Trophoblast cell (in vitro differentiated cells and primary cell): ENCODE results near the gene SREK1.
A peak's percentile ranks its signal among the peaks of the same experiment; 100 is the strongest.
"Not testable (repeated sequence)": the region's sequence is repeated elsewhere in the genome, so short reads cannot be mapped to it uniquely, and the experiment has no call there.

Experiments used
- DNase-seq, 2 donors: peaks; one replicate each; pipeline ENCODE4 v3.0.0-alpha.2; 2016
- H2AFZ ChIP-seq: 2 replicates; pipeline ENCODE4 v1.6.1; 2013; ENCODE audit warnings: low read length, moderate library complexity, mild to moderate bottlenecking; ENCODE audit not compliant: insufficient read depth, poor library complexity
- H2AK5ac ChIP-seq: 2 replicates; pipeline ENCODE4 v1.6.1; 2013; ENCODE audit warnings: mild to moderate bottlenecking, low read length
- H2BK120ac ChIP-seq: 2 replicates; pipeline ENCODE4 v1.6.1; 2013; ENCODE audit warnings: low read length, mild to moderate bottlenecking, moderate library complexity; ENCODE audit not compliant: insufficient read depth, poor library complexity
- H2BK12ac ChIP-seq: 2 replicates; pipeline ENCODE4 v1.6.1; 2013; ENCODE audit warnings: mild to moderate bottlenecking, low read length, moderate library complexity
- H2BK5ac ChIP-seq: 2 replicates; pipeline ENCODE4 v1.6.1; 2013; ENCODE audit warnings: low read length, low read depth, moderate library complexity, mild to moderate bottlenecking; ENCODE audit not compliant: poor library complexity
- H3K14ac ChIP-seq: 2 replicates; pipeline ENCODE4 v1.6.1; 2013; ENCODE audit warnings: mild to moderate bottlenecking, low read length
- H3K18ac ChIP-seq: 2 replicates; pipeline ENCODE4 v1.6.1; 2013; ENCODE audit warnings: mild to moderate bottlenecking, low read length
- H3K23ac ChIP-seq: 2 replicates; pipeline ENCODE4 v1.6.1; 2013; ENCODE audit warnings: low read length
- H3K27ac ChIP-seq: 2 replicates; pipeline ENCODE4 v1.5.1; 2013; ENCODE audit warnings: low read depth, mild to moderate bottlenecking, inconsistent platforms, low read length, moderate library complexity
- H3K27me3 ChIP-seq: 2 replicates; pipeline ENCODE4 v1.6.1; 2013; ENCODE audit warnings: inconsistent platforms, mild to moderate bottlenecking, low read length, moderate library complexity; ENCODE audit not compliant: insufficient read depth
- H3K36me3 ChIP-seq, 2 experiments: 1 replicate in 1 of 2; 2 replicates in 1 of 2; pipeline ENCODE4 v1.6.1; 2013; ENCODE audit warnings: low read length in 2 of 2, mild to moderate bottlenecking in 2 of 2, moderate library complexity in 1 of 2; ENCODE audit not compliant: insufficient read depth in 2 of 2, control insufficient read depth in 1 of 2
- H3K4ac ChIP-seq: 2 replicates; pipeline ENCODE4 v1.6.1; 2013; ENCODE audit warnings: low read depth, mild to moderate bottlenecking, low read length, moderate library complexity
- H3K4me1 ChIP-seq, 2 experiments: 1 replicate in 1 of 2; 2 replicates in 1 of 2; pipeline ENCODE4 v1.6.1; 2013; ENCODE audit warnings: low read length in 2 of 2, mild to moderate bottlenecking in 2 of 2, moderate library complexity in 1 of 2; ENCODE audit not compliant: insufficient read depth in 2 of 2, control insufficient read depth in 1 of 2
- H3K4me2 ChIP-seq: 2 replicates; pipeline ENCODE4 v1.6.1; 2013; ENCODE audit warnings: inconsistent platforms, mild to moderate bottlenecking, low read length, moderate library complexity
- H3K4me3 ChIP-seq: 2 replicates; pipeline ENCODE4 v1.5.1; 2013; ENCODE audit warnings: mild to moderate bottlenecking, low read depth, low read length, inconsistent platforms
- H3K79me1 ChIP-seq: one replicate; pipeline ENCODE4 v1.6.1; 2013; ENCODE audit warnings: low read length
- H3K79me2 ChIP-seq: 2 replicates; pipeline ENCODE4 v1.6.1; 2013; ENCODE audit warnings: low read length, mild to moderate bottlenecking; ENCODE audit not compliant: control insufficient read depth, insufficient read depth, poor library complexity
- H3K9ac ChIP-seq: 2 replicates; pipeline ENCODE4 v1.6.1; 2013; ENCODE audit warnings: mild to moderate bottlenecking, low read length
- H3K9me3 ChIP-seq: 2 replicates; pipeline ENCODE4 v1.6.1; 2013; ENCODE audit warnings: low read depth, mild to moderate bottlenecking, control low read depth, inconsistent platforms, low read length; ENCODE audit not compliant: insufficient read depth
- H4K12ac ChIP-seq: 2 replicates; pipeline ENCODE4 v1.6.1; 2013; ENCODE audit warnings: low read depth, mild to moderate bottlenecking, low read length, moderate library complexity
- H4K8ac ChIP-seq: 2 replicates; pipeline ENCODE4 v1.6.1; 2013; ENCODE audit warnings: low read depth, mild to moderate bottlenecking, low read length, moderate library complexity
- H4K91ac ChIP-seq: one replicate; pipeline ENCODE4 v1.6.1; 2013; ENCODE audit warnings: low read depth, mild to moderate bottlenecking, low read length, moderate library complexity
- WGBS: extraction: QIAGEN DNeasy Blood & Tissue Kit; methylation state at CpG from one replicate; pipeline ENCODE4 v1.1.7; 2013; ENCODE audit warnings: missing lambda C conversion rate; ENCODE audit not compliant: insufficient read length, insufficient coverage; ENCODE audit errors: extremely low coverage; 5-methylcytosine and 5-hydroxymethylcytosine counted together

The SREK1 gene

DNA sequence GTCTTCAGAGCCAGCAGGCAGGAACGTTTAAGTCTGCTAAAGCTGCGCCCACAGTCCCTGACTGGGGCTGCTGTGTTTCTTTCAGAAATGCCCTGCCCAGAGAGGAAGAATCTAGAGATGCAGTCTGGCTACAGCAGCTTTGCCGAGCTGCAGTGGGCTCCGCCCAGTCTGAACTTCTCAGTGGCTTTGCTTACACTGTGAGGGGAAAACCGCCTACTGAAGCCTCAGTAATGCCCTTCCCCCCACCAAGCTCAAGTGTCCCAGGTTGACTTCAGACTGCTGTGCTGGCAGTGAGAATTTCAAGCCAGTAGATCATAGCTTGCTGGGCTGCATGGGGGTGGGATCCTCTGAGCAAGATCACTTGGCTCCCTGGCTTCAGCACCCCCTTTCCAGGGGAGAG lies 78.4 kb downstream of the SREK1 start:
- peaks cover 0 to 2% of the 10 kb centered on the region in 2 experiments for H3K4me1 ChIP-seq
- no peak overlapping the region for H2BK12ac ChIP-seq
- H2BK5ac ChIP-seq: no peak overlapping the region
- no peaks in the 10 kb centered on the region for H3K79me1 ChIP-seq
- no peaks in the 10 kb centered on the region for H3K27me3 ChIP-seq
- peak overlapping the region; percentile 43 for H2BK120ac ChIP-seq
- H3K4me2 ChIP-seq: no peak overlapping the region
- peak; percentile 41 to 57 for DNase-seq
- no peak overlapping the region for H3K14ac ChIP-seq
- no peaks in the 10 kb centered on the region for H3K79me2 ChIP-seq
- no peak overlapping the region for H2AK5ac ChIP-seq
- H4K12ac ChIP-seq: peak overlapping the region; percentile 30
- H2AFZ ChIP-seq: no peak overlapping the region
- H3K4ac ChIP-seq: no peak overlapping the region
- H3K9me3 ChIP-seq: peaks cover 1% of the 10 kb centered on the region
- H3K27ac ChIP-seq: no peak overlapping the region
- no peak overlapping the region for H4K8ac ChIP-seq
- H3K36me3 ChIP-seq: peaks cover 0 to 1% of the 10 kb centered on the region in 2 experiments
- no peak overlapping the region for H3K18ac ChIP-seq
- WGBS: no CpG with 5 or more reads among the region's 5 CpGs
- H3K23ac ChIP-seq: no peak overlapping the region
- H3K4me3 ChIP-seq: no peak overlapping the region
- no peak overlapping the region for H4K91ac ChIP-seq
- no peak overlapping the region for H3K9ac ChIP-seq

DNA sequence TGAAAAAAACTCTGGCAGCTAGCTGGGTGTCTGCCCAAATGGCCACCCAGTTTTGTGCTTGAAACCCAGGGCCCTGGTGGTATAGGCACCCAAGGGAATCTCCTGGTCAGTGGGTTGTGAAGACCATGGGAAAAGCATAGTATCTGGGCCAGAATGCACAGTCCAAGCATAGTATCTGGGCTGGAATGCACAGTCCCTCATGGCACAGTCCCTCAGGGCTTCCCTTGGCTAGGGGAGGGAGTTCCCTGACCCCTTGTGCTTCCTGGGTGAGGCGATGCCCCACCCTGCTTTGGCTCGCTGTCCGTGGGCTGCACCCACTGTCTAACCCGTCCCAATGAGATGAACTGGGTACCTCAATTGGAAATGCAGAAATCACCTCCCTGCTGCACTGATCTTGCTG lies 78.8 kb downstream of the SREK1 start:
- not testable (repeated sequence) for H3K27ac ChIP-seq, H3K4me3 ChIP-seq, H3K14ac ChIP-seq, H2BK5ac ChIP-seq, H3K9ac ChIP-seq, H3K18ac ChIP-seq, H3K23ac ChIP-seq, H2AFZ ChIP-seq, H2BK120ac ChIP-seq, H4K8ac ChIP-seq, H3K4me2 ChIP-seq, H4K91ac ChIP-seq, H3K27me3 ChIP-seq, H3K36me3 ChIP-seq, H2BK12ac ChIP-seq, H2AK5ac ChIP-seq, H3K79me1 ChIP-seq, H3K4ac ChIP-seq, H3K4me1 ChIP-seq, H3K9me3 ChIP-seq, H3K79me2 ChIP-seq
- peak overlapping the region; percentile 30 for H4K12ac ChIP-seq
- peak; percentile 68 to 77 for DNase-seq
- no CpG with 5 or more reads among the region's 4 CpGs for WGBS

DNA sequence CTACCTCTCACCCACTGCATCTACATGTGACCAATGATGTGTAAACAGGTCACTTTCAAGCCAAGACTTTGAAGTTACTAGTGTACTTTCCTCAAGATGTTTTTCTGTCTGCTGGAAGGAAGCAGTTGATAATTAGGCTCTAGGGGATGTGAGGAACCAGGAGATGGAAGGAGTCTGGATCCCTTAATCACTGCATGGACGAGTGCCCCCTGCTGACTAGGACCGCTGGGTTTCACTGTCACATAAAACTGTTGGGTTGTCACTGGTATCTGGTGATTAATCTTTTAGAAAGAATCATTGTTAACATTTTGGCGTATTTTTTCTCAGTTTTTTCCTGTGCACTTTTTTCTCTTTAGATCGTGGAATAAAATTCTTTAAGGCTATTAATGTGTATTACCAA lies 79.5 kb downstream of the SREK1 start:
- H3K14ac ChIP-seq: no peak overlapping the region
- H2AFZ ChIP-seq: no peak overlapping the region
- no peaks in the 10 kb centered on the region for H3K79me1 ChIP-seq
- no peak overlapping the region for H3K18ac ChIP-seq
- H3K27ac ChIP-seq: no peak overlapping the region
- peaks cover 0 to 1% of the 10 kb centered on the region in 2 experiments for H3K36me3 ChIP-seq
- WGBS: no CpG with 5 or more reads among the region's 4 CpGs
- H3K4me1 ChIP-seq: peaks cover 0 to 2% of the 10 kb centered on the region in 2 experiments
- H4K8ac ChIP-seq: no peak overlapping the region
- H2BK12ac ChIP-seq: no peak overlapping the region
- no peak overlapping the region for H3K4me3 ChIP-seq
- H3K9me3 ChIP-seq: peaks cover 1% of the 10 kb centered on the region
- no peak overlapping the region for H3K4me2 ChIP-seq
- no peaks in the 10 kb centered on the region for H3K27me3 ChIP-seq
- no peak overlapping the region for H4K91ac ChIP-seq
- no peak overlapping the region for H2BK5ac ChIP-seq
- H3K23ac ChIP-seq: no peak overlapping the region
- no peaks in the 10 kb centered on the region for H3K79me2 ChIP-seq
- H4K12ac ChIP-seq: no peak overlapping the region
- H3K4ac ChIP-seq: no peak overlapping the region
- peak; percentile 58 to 67 for DNase-seq
- H2AK5ac ChIP-seq: no peak overlapping the region
- no peak overlapping the region for H3K9ac ChIP-seq
- H2BK120ac ChIP-seq: no peak overlapping the region

DNA sequence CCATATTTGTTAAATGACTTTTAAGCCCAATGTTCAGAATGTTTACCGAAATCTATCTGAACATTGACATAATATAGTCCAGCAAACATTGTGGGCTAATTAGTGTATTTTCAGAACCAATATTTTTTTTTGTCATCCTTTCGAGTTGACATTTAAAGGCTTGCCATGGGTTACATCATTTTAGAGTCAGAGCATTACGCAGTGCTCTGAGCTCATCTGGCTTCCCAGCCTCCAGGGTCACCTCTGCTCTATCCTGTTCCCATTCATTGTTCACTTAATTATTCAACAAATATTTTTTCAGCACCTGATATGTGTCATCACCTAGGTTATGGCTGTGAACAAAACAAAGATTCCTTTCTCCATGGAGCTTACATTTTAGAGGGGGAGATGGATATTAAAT lies 80.2 kb downstream of the SREK1 start:
- H3K23ac ChIP-seq: no peak overlapping the region
- H3K79me2 ChIP-seq: no peaks in the 10 kb centered on the region
- peaks cover 0 to 2% of the 10 kb centered on the region in 2 experiments for H3K4me1 ChIP-seq
- H3K27me3 ChIP-seq: no peaks in the 10 kb centered on the region
- no peak overlapping the region for H3K27ac ChIP-seq
- no peak overlapping the region for H2BK120ac ChIP-seq
- H3K36me3 ChIP-seq: peaks cover 0 to 1% of the 10 kb centered on the region in 2 experiments
- no peak overlapping the region for H2BK5ac ChIP-seq
- H2BK12ac ChIP-seq: no peak overlapping the region
- no peak overlapping the region for H2AFZ ChIP-seq
- H4K8ac ChIP-seq: no peak overlapping the region
- WGBS: no CpG with 5 or more reads among the region's 3 CpGs
- H4K91ac ChIP-seq: no peak overlapping the region
- H3K79me1 ChIP-seq: no peaks in the 10 kb centered on the region
- H3K4me3 ChIP-seq: no peak overlapping the region
- DNase-seq: no peak
- H3K9me3 ChIP-seq: peaks cover 1% of the 10 kb centered on the region
- H3K9ac ChIP-seq: no peak overlapping the region
- H2AK5ac ChIP-seq: no peak overlapping the region
- no peak overlapping the region for H3K14ac ChIP-seq
- H3K18ac ChIP-seq: no peak overlapping the region
- no peak overlapping the region for H3K4ac ChIP-seq
- H4K12ac ChIP-seq: no peak overlapping the region
- H3K4me2 ChIP-seq: no peak overlapping the region
